HepG2 (cell line): Measurements from ENCODE around the gene CNKSR3. TPM values are rescaled to one million over a fixed set of nuclear protein-coding genes. Genes with fewer than 3 reads are reported as not detected.

Experiments
- HMGA1 ChIP-seq: sonication (generic); formaldehyde crosslinking; conservative IDR thresholded peaks from 2 replicates; pipeline ENCODE4 v1.4.0; 2020; ENCODE audit warnings: missing genetic modification reagents
- HNF1A ChIP-seq, 2 experiments: sonication (generic) in 1 of 2; formaldehyde crosslinking in 1 of 2; IDR thresholded peaks; 2 replicates each; pipeline versions ENCODE4 v1.4.0 to v1.6.1; 2016 to 2020; ENCODE audit warnings: borderline replicate concordance in 1 of 2, low read depth in 1 of 2, mild to moderate bottlenecking in 1 of 2, missing genetic modification reagents in 1 of 2
- IRX3 ChIP-seq: sonication (generic); formaldehyde crosslinking; IDR thresholded peaks from 2 replicates; pipeline ENCODE4 v1.8.1; 2023; ENCODE audit warnings: mild to moderate bottlenecking, low read depth, missing genetic modification reagents, borderline replicate concordance
- NFIC ChIP-seq: IDR thresholded peaks from 2 replicates; pipeline ENCODE4 v1.6.1; 2012; ENCODE audit warnings: mild to moderate bottlenecking, low read length, inconsistent platforms
- NFKB2 ChIP-seq: sonication (generic); formaldehyde crosslinking; IDR thresholded peaks from 2 replicates; pipeline ENCODE4 v1.4.0; 2020; ENCODE audit warnings: missing genetic modification reagents, borderline replicate concordance
- RARA ChIP-seq: IDR thresholded peaks from 2 replicates; pipeline ENCODE4 v1.6.1; 2016; ENCODE audit warnings: missing genetic modification reagents, missing compliant biosample characterization
- RCOR2 ChIP-seq: IDR thresholded peaks from 2 replicates; pipeline ENCODE4 v1.6.1; 2016; ENCODE audit warnings: missing biosample characterization, missing genetic modification reagents
- SALL1 ChIP-seq: sonication (generic); formaldehyde crosslinking; IDR thresholded peaks from 2 replicates; pipeline ENCODE4 v1.8.0; 2022; ENCODE audit warnings: mild to moderate bottlenecking, missing genetic modification reagents
- SUZ12 ChIP-seq: fragments of 150-350 bp; IDR thresholded peaks from 2 replicates; pipeline ENCODE4 v1.6.1; 2014; ENCODE audit warnings: low read depth, low read length
- ZFP36L2 ChIP-seq: sonication (generic); formaldehyde crosslinking; IDR thresholded peaks from 2 replicates; pipeline ENCODE4 v1.4.0; 2020; ENCODE audit warnings: missing genetic modification reagents
- polyA plus RNA-seq, 8 experiments: library from polyadenylated mRNA; depleted of rRNA in 3 of 8; stranded (reverse) in 7 of 8; unstranded in 1 of 8; fragments of >200 nt; fragmentation: Illumina TruSeq in 4 of 8; extraction: Trizol in 4 of 8; gene quantifications; 2 replicates each; pipeline versions ENCODE4 v1.2.1 to v1.2.3, GENCODE V29; 2011 to 2016; ENCODE audit warnings: low read depth in 4 of 8, missing spikeins in 1 of 8, mixed read lengths in 1 of 8; ENCODE audit not compliant: insufficient read depth in 1 of 8
- total RNA-seq, 5 experiments: library from RNA; depleted of rRNA; stranded (reverse); fragments of >200 nt; fragmentation: Illumina TruSeq; extraction: Trizol; gene quantifications; 2 replicates each; pipeline ENCODE4 v1.2.3, GENCODE V29; 2016; ENCODE audit warnings: low read depth in 1 of 5
- TF ChIP-seq, protein P1 (sequence below): IDR thresholded peaks from 2 replicates; pipeline ENCODE4 v1.4.0; 2020; ENCODE audit warnings: mild to moderate bottlenecking, missing genetic modification reagents
- TF ChIP-seq, protein P2 (sequence below): IDR thresholded peaks from 2 replicates; pipeline ENCODE4 v1.6.1; 2016; ENCODE audit warnings: missing compliant biosample characterization, missing genetic modification reagents, borderline replicate concordance
- TF ChIP-seq, protein P3 (sequence below): sonication (generic); formaldehyde crosslinking; IDR thresholded peaks from 2 replicates; pipeline ENCODE4 v1.5.1; 2020; ENCODE audit warnings: missing genetic modification reagents, mild to moderate bottlenecking, borderline replicate concordance

The CNKSR3 gene
- total and polyA plus RNA-seq, 2 of the 13 experiments (the other 11 are each of a cell fraction or from before 2014, with no cell fraction given): 9.2 to 38.6 TPM

DNA sequence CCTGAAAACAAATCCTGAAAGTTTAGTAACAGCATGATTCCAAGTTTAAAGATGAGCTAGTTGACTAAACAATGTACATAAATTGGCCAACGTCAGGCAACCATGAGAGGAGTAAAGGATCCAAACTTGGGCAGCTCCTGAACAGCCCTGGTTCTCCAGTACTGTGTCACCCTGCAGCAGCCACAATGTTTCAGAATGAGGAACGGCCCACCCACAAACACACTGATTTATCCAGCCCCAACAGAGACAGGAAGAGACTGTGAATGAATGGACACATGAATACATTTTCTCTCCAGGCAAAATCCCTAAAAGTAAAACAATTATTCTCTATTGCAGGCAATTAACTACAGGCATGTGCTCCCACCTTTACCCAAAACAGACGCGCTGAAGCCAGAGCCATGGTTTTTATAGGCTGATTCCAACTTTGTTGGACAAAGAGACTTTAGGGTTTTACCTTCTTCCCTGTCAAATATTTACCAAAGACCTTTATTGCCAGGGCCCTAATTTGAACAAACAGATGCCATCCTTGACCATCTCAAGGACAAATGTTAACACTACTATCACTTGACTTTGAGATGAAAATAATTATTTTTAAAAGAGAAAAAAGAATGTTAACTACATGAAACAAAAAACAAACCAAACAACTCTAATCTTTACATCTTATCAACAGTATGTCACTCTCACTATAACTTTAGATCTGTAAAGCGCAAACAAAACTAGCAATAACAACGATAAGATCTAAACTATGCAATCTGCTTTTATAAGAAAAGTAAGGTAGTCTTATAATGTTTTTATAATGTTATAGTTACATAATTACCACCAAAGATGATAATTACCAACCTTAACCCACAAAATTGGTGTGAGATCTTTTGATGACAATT lies 22.9 kb downstream of the CNKSR3 start (continued):
- peak; percentile 50 for TF ChIP-seq HNF1A (IDR thresholded peaks at IDR 0.05; ENCODE audit: low read depth)
- TF ChIP-seq HNF1A (CRISPR knock-in tag; IDR thresholded peaks at IDR 0.05; ENCODE audit: borderline replicate concordance): peak; percentile 73; the same call in 1 of the 2 replicates
- TF ChIP-seq, protein P1, sequence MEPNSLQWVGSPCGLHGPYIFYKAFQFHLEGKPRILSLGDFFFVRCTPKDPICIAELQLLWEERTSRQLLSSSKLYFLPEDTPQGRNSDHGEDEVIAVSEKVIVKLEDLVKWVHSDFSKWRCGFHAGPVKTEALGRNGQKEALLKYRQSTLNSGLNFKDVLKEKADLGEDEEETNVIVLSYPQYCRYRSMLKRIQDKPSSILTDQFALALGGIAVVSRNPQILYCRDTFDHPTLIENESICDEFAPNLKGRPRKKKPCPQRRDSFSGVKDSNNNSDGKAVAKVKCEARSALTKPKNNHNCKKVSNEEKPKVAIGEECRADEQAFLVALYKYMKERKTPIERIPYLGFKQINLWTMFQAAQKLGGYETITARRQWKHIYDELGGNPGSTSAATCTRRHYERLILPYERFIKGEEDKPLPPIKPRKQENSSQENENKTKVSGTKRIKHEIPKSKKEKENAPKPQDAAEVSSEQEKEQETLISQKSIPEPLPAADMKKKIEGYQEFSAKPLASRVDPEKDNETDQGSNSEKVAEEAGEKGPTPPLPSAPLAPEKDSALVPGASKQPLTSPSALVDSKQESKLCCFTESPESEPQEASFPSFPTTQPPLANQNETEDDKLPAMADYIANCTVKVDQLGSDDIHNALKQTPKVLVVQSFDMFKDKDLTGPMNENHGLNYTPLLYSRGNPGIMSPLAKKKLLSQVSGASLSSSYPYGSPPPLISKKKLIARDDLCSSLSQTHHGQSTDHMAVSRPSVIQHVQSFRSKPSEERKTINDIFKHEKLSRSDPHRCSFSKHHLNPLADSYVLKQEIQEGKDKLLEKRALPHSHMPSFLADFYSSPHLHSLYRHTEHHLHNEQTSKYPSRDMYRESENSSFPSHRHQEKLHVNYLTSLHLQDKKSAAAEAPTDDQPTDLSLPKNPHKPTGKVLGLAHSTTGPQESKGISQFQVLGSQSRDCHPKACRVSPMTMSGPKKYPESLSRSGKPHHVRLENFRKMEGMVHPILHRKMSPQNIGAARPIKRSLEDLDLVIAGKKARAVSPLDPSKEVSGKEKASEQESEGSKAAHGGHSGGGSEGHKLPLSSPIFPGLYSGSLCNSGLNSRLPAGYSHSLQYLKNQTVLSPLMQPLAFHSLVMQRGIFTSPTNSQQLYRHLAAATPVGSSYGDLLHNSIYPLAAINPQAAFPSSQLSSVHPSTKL (CRISPR knock-in tag): peak; percentile 86
- peak; percentile 36; the same call in 1 of the 2 replicates for TF ChIP-seq SALL1 (CRISPR knock-in tag)
- TF ChIP-seq, protein P2, sequence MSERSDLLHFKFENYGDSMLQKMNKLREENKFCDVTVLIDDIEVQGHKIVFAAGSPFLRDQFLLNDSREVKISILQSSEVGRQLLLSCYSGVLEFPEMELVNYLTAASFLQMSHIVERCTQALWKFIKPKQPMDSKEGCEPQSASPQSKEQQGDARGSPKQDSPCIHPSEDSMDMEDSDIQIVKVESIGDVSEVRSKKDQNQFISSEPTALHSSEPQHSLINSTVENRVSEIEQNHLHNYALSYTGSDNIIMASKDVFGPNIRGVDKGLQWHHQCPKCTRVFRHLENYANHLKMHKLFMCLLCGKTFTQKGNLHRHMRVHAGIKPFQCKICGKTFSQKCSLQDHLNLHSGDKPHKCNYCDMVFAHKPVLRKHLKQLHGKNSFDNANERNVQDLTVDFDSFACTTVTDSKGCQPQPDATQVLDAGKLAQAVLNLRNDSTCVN: no peak
- peak; percentile 31; the same call in 1 of the 2 replicates for TF ChIP-seq NFIC
- no peak for TF ChIP-seq HMGA1 (CRISPR knock-in tag)
- TF ChIP-seq SUZ12: no peak
- peak; percentile 64 for TF ChIP-seq RCOR2
- TF ChIP-seq ZFP36L2: no peak
- TF ChIP-seq IRX3 (CRISPR knock-in tag): no peak
- TF ChIP-seq RARA (CRISPR knock-in tag): 0 out of 2 replicates have a peak, but pooled peaks have one; percentile 23
- TF ChIP-seq NFKB2 (CRISPR knock-in tag): no peak
- TF ChIP-seq, protein P3, sequence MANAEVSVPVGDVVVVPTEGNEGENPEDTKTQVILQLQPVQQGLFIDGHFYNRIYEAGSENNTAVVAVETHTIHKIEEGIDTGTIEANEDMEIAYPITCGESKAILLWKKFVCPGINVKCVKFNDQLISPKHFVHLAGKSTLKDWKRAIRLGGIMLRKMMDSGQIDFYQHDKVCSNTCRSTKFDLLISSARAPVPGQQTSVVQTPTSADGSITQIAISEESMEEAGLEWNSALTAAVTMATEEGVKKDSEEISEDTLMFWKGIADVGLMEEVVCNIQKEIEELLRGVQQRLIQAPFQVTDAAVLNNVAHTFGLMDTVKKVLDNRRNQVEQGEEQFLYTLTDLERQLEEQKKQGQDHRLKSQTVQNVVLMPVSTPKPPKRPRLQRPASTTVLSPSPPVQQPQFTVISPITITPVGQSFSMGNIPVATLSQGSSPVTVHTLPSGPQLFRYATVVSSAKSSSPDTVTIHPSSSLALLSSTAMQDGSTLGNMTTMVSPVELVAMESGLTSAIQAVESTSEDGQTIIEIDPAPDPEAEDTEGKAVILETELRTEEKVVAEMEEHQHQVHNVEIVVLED (CRISPR knock-in tag): 0 out of 2 replicates have a peak, but pooled peaks have one; percentile 25
